ENCODE data around the gene SKIL.

GRCh38 chr3:170344971-170345370 lies 12.5 kb upstream of the SKIL start:
- TF ChIP-seq GATA2 (IDR thresholded peaks at IDR 0.05; ENCODE audit: low read depth, low read length) (no peak), GATA3 (IDR thresholded peaks at IDR 0.05; ENCODE audit: low read depth, low read length) (no peak)
